Hematopoietic multipotent progenitor cell treated with erythropoietin and hydrocortisone succinate and interleukin-3 and kit ligand, for 4 days (in vitro differentiated cells): ENCODE measurements around the gene CASP3.
"Not testable (repeated sequence)": the region's sequence is repeated elsewhere in the genome, so short reads cannot be mapped to it uniquely, and the experiment has no call there.

Source experiments
- DNase-seq: peaks from one replicate; pipeline ENCODE4 v3.0.0-alpha.2; 2015

CASP3 gene

GRCh38 chr4:184628103-184628502, 21.1 kb downstream of the CASP3 start:
- no peak for DNase-seq

GRCh38 chr4:184625783-184626596, 23.3 kb downstream of the CASP3 start:
- DNase-seq, result peak; percentile 35

GRCh38 chr4:184624972-184625554, 24.2 kb downstream of the CASP3 start:
- no peak for DNase-seq

GRCh38 chr4:184624504-184624903, 24.7 kb downstream of the CASP3 start:
- DNase-seq, result not testable (repeated sequence)

- no peak for DNase-seq
Observed at GRCh38 chr4:184621518-184621917, 27.7 kb downstream of the CASP3 start.

GRCh38 chr4:184620212-184620867, 28.9 kb downstream of the CASP3 start:
- DNase-seq, result no peak

- peak; percentile 72 for DNase-seq
Observed at GRCh38 chr4:184617600-184618196, 31.5 kb downstream of the CASP3 start.

- no peak for DNase-seq
Observed at GRCh38 chr4:184616633-184617551, 32.4 kb downstream of the CASP3 start.

GRCh38 chr4:184616168-184616567, 33.1 kb downstream of the CASP3 start:
- DNase-seq, result not testable (repeated sequence)

GRCh38 chr4:184614509-184614908, 34.7 kb downstream of the CASP3 start:
- no peak for DNase-seq

GRCh38 chr4:184613405-184613804, 35.8 kb downstream of the CASP3 start:
- no peak for DNase-seq

GRCh38 chr4:184612074-184612473, 37.2 kb downstream of the CASP3 start:
- DNase-seq, result no peak

- DNase-seq, result not testable (repeated sequence)
Observed at GRCh38 chr4:184607429-184607828, 41.8 kb downstream of the CASP3 start.

- DNase-seq, result not testable (repeated sequence)
Observed at GRCh38 chr4:184602857-184603256, 46.4 kb downstream of the CASP3 start.

GRCh38 chr4:184600982-184601381, 48.3 kb downstream of the CASP3 start:
- peak; percentile 37 for DNase-seq

- DNase-seq, result no peak
Observed at GRCh38 chr4:184599492-184600135, 49.6 kb downstream of the CASP3 start.

GRCh38 chr4:184598753-184599491, 50.3 kb downstream of the CASP3 start:
- DNase-seq, result no peak

- no peak for DNase-seq
Observed at GRCh38 chr4:184596617-184597185, 52.5 kb downstream of the CASP3 start.

- DNase-seq, result no peak
Observed at GRCh38 chr4:184596044-184596616, 53.1 kb downstream of the CASP3 start.

- DNase-seq, result no peak
Observed at GRCh38 chr4:184595430-184595829, 53.8 kb downstream of the CASP3 start.
